GM12878 (cell line): ENCODE data around the gene FADS3. TPM values are rescaled to one million over a fixed set of nuclear protein-coding genes. Genes with fewer than 3 reads are reported as not detected.

Experiments used
- ATAC-seq: fragments of 200-7000 bp; cut with Tn5 transposase; 3 replicates; pipeline ENCODE4 v1.9.1; 2020; ENCODE audit warnings: mild to moderate bottlenecking, moderate library complexity
- BruUV-seq: library from RNA; stranded (reverse); fragments of 400-500 nt; replicated peaks from 2 replicates; lab custom pipeline; 2021; lab: Mats Ljungman, UMichigan
- CTCF ChIA-PET: fragments of 300-600 bp; sonication (Branson Sonifier 250); formaldehyde crosslinking; extraction: SDS; loops from one replicate; lab custom pipeline; 2021; ENCODE audit warnings: inconsistent platforms; lab: Yijun Ruan, JAX
- POLR2A ChIA-PET: fragments of 350-600 bp; formaldehyde crosslinking; extraction: SDS; loops from one replicate; lab custom pipeline; 2021; ENCODE audit warnings: inconsistent platforms; lab: Charles Lee
- RAD21 ChIA-PET: fragments of 300-600 bp; sonication (Branson Sonifier 250); formaldehyde crosslinking; loops from one replicate; lab custom pipeline; 2023; ENCODE audit warnings: antibody characterized with exemption; ENCODE audit not compliant: unreplicated experiment; lab: Charles Lee
- SMC1A ChIA-PET: fragments of 300-600 bp; sonication (Branson Sonifier 250); formaldehyde crosslinking; loops from one replicate; lab custom pipeline; 2023; ENCODE audit not compliant: unreplicated experiment, uncharacterized antibody; lab: Charles Lee
- DNase-seq: peaks from one replicate; pipeline ENCODE4 v3.0.0-alpha.2; 2011; ENCODE audit warnings: low read depth, low spot score
- FAIRE-seq: peaks from 3 replicates; lab custom pipeline; 2011; peaks lifted over from hg19 to GRCh38; lab: Jason Lieb, UNC
- H2AFZ ChIP-seq: 2 replicates; pipeline ENCODE4 v1.6.0; 2011; ENCODE audit warnings: low read depth, low read length, control low read depth; ENCODE audit not compliant: control insufficient read depth
- H3K27ac ChIP-seq: 2 replicates; pipeline ENCODE4 v1.5.1; 2011; ENCODE audit warnings: control low read depth; ENCODE audit not compliant: control insufficient read depth, insufficient read depth
- H3K27me3 ChIP-seq, 2 experiments: replicated peaks in 1 of 2; 2 replicates each; pipeline versions ENCODE4 v1.6.0 to v1.6.1; 2011; ENCODE audit warnings: low read length in 1 of 2; ENCODE audit not compliant: control insufficient read depth in 2 of 2, insufficient read depth in 2 of 2
- H3K36me3 ChIP-seq, 2 experiments: 2 replicates each; pipeline ENCODE4 v1.5.1; 2011; ENCODE audit warnings: low read length in 1 of 2; ENCODE audit not compliant: control insufficient read depth in 2 of 2, insufficient read depth in 2 of 2
- H3K4me1 ChIP-seq: 2 replicates; pipeline ENCODE4 v1.6.1; 2011; ENCODE audit warnings: mild to moderate bottlenecking, low read length, moderate library complexity, mixed read lengths; ENCODE audit not compliant: control insufficient read depth, insufficient read depth
- H3K4me2 ChIP-seq: 2 replicates; pipeline ENCODE4 v1.6.0; 2011; ENCODE audit warnings: control low read depth; ENCODE audit not compliant: control insufficient read depth, insufficient read depth
- H3K4me3 ChIP-seq: fragments of 200-600 bp; sonication (generic); 2 replicates; pipeline ENCODE4 v1.5.1; 2016
- H3K79me2 ChIP-seq: 2 replicates; pipeline ENCODE4 v1.6.0; 2011; ENCODE audit warnings: low read length; ENCODE audit not compliant: control insufficient read depth, insufficient read depth
- H3K9ac ChIP-seq: 2 replicates; pipeline ENCODE4 v1.8.0; 2011; ENCODE audit warnings: low read length, control low read depth, mixed read lengths; ENCODE audit not compliant: control insufficient read depth, insufficient read depth
- H3K9me3 ChIP-seq: replicated peaks from 3 replicates; pipeline ENCODE4 v1.5.1; 2011; ENCODE audit warnings: mild to moderate bottlenecking, low read length; ENCODE audit not compliant: control insufficient read depth, insufficient read depth
- H4K20me1 ChIP-seq: 2 replicates; pipeline ENCODE4 v1.6.0; 2011; ENCODE audit not compliant: control insufficient read depth, insufficient read depth
- BMI1 ChIP-seq: fragments of 450-650 bp; IDR thresholded peaks from 2 replicates; pipeline ENCODE4 v1.6.1; 2016; ENCODE audit warnings: mild to moderate bottlenecking, moderate library complexity, borderline replicate concordance
- CHD2 ChIP-seq: IDR thresholded peaks from 2 replicates; pipeline ENCODE4 v1.6.1; 2011; ENCODE audit warnings: low read depth, low read length, improper control_type of control experiment, borderline replicate concordance
- HCFC1 ChIP-seq: fragments of 150-350 bp; IDR thresholded peaks from 2 replicates; pipeline ENCODE4 v1.6.1; 2014; ENCODE audit warnings: low read length
- HDGF ChIP-seq: fragments of 450-650 bp; IDR thresholded peaks from 2 replicates; pipeline ENCODE4 v1.6.1; 2016; ENCODE audit warnings: antibody characterized with exemption
- HSF1 ChIP-seq: fragments of 150-350 bp; IDR thresholded peaks from 2 replicates; pipeline ENCODE4 v1.6.1; 2014; ENCODE audit warnings: mild to moderate bottlenecking, low read depth, low read length
- IKZF2 ChIP-seq, 2 experiments: fragments of 450-650 bp; IDR thresholded peaks; 2 replicates each; pipeline ENCODE4 v1.6.1; 2017; ENCODE audit warnings: mild to moderate bottlenecking in 2 of 2, moderate library complexity in 2 of 2
- IRF4 ChIP-seq: IDR thresholded peaks from 2 replicates; pipeline ENCODE4 v1.6.1; 2011; ENCODE audit warnings: low read depth, low read length
- KDM1A ChIP-seq: fragments of 200-600 bp; sonication (generic); IDR thresholded peaks from 2 replicates; pipeline ENCODE4 v1.6.1; 2016; ENCODE audit warnings: borderline replicate concordance
- MLLT1 ChIP-seq: fragments of 450-650 bp; IDR thresholded peaks from 2 replicates; pipeline ENCODE4 v1.6.1; 2016; ENCODE audit warnings: mild to moderate bottlenecking
- NBN ChIP-seq: fragments of 450-650 bp; IDR thresholded peaks from 2 replicates; pipeline ENCODE4 v1.6.1; 2016
- POLR2AphosphoS2 ChIP-seq: IDR thresholded peaks from 2 replicates; pipeline ENCODE4 v1.6.1; 2011; ENCODE audit warnings: low read depth, mild to moderate bottlenecking, low read length, improper control_type of control experiment, moderate library complexity
- PRDM15 ChIP-seq: fragments of 450-650 bp; formaldehyde crosslinking; IDR thresholded peaks from 2 replicates; pipeline ENCODE4 v1.4.0; 2020; ENCODE audit warnings: mild to moderate bottlenecking, moderate library complexity
- RUNX3 ChIP-seq: IDR thresholded peaks from 2 replicates; pipeline ENCODE4 v1.6.1; 2012; ENCODE audit warnings: low read length, inconsistent platforms
- SMAD5 ChIP-seq: IDR thresholded peaks from 2 replicates; pipeline ENCODE4 v1.6.1; 2016; ENCODE audit warnings: antibody characterized with exemption, low read depth
- SPI1 ChIP-seq: IDR thresholded peaks from 2 replicates; pipeline ENCODE4 v1.6.1; 2011; ENCODE audit warnings: low read depth, mild to moderate bottlenecking, low read length, moderate library complexity, borderline replicate concordance; ENCODE audit not compliant: insufficient read depth
- YY1 ChIP-seq: IDR thresholded peaks from 2 replicates; pipeline ENCODE4 v1.6.1; 2011; ENCODE audit warnings: low read depth, mild to moderate bottlenecking, low read length
- ZSCAN29 ChIP-seq: fragments of 450-650 bp; IDR thresholded peaks from 2 replicates; pipeline ENCODE4 v1.6.1; 2017; ENCODE audit warnings: mild to moderate bottlenecking, moderate library complexity
- WGBS: methylation state at CpG from one replicate; pipeline ENCODE4 v1.1.6; 2016; ENCODE audit warnings: low lambda C conversion rate; ENCODE audit not compliant: insufficient replicate concordance, insufficient coverage; ENCODE audit errors: missing lambda C conversion rate; 5-methylcytosine and 5-hydroxymethylcytosine counted together
- in situ Hi-C: fragments of 300-500 bp; cut with MboI; formaldehyde crosslinking; loops from 9 replicates; pipeline ENCODE4 v1.14.3; 2018; ENCODE audit warnings: mixed read lengths
- intact Hi-C: fragments of 100-400 bp; cut with micrococcal nuclease; formaldehyde crosslinking; loops from one replicate; pipeline ENCODE4 v1.14.2; 2022; ENCODE audit not compliant: unreplicated experiment
- polyA plus RNA-seq, 11 experiments: library from polyadenylated mRNA; depleted of rRNA in 4 of 11; unstranded in 6 of 11; stranded (reverse) in 5 of 11; fragments of >200 nt; fragmentation: Nextera tagmentation in 4 of 11; fragmentation: Illumina TruSeq in 1 of 11; extraction: Ambion mirVana in 4 of 11; extraction: Trizol in 1 of 11; gene quantifications; 1 replicate in 1 of 11; 2 replicates in 10 of 11; pipeline versions ENCODE4 v1.2.1 to v1.2.3, GENCODE V29; 2011 to 2016; ENCODE audit warnings: inconsistent platforms in 2 of 11, missing spikeins in 2 of 11, low read depth in 1 of 11
- total RNA-seq, 4 experiments: library from RNA; depleted of rRNA in 3 of 4; stranded (reverse); fragments of >200 nt in 3 of 4; fragmentation: Illumina TruSeq in 1 of 4; extraction: Trizol in 1 of 4; gene quantifications; 2 replicates each; pipeline versions ENCODE4 v1.2.1 to v1.2.3, GENCODE V29; 2013 to 2021

Gene FADS3
- total and polyA plus RNA-seq, 10 of the 15 experiments (the other 5 are each of a cell fraction or from before 2014, with no cell fraction given) = 0.23 to 8.1 (median 4.2) TPM

GRCh38 chr11:61826930-61827570, 64.3 kb downstream of the FADS3 start:
- intact Hi-C loops = loop anchor here (1.0 to 5.0 kb wide), 2 partner anchors 11 to 140 kb away; partner anchors contain the start of gene FTH1

More at GRCh38 chr11:61826930-61827570, 64.3 kb downstream of the FADS3 start:
- H2AFZ ChIP-seq = peak overlapping the region; percentile 87
- H3K4me3 ChIP-seq = peak overlapping the region; percentile 100
- no peaks in the 10 kb centered on the region for H4K20me1 ChIP-seq
- in situ Hi-C loops = no loop called here
- ATAC-seq (peak; percentile 27), FAIRE-seq (no peak)
- ChIA-PET RAD21 (interaction anchor here (5.2 to 6.9 kb wide), 2 partner anchors 10 to 29 kb away, joined by 48 to 51 read pairs; partner anchors contain the start of gene FADS1), POLR2A (interaction anchor here (0.6 to 6.9 kb wide), 7 partner anchors 9 to 72 kb away, joined by 3 to 167 read pairs (median 5); partner anchors contain the start of genes FADS1, FEN1 and TMEM258), CTCF (interaction anchor here (1.6 to 9.7 kb wide), 3 partner anchors 11 to 281 kb away, joined by 5 to 75 read pairs (median 56); partner anchors contain the start of gene FADS1)
- peaks cover 52% of the 10 kb centered on the region for H3K79me2 ChIP-seq
- H3K36me3 ChIP-seq = peaks cover 0 to 4% of the 10 kb centered on the region in 2 experiments; a peak in 1 of 4 replicates
- WGBS = 4% methylated on average over 23 of the region's 23 CpGs
- peak overlapping the region; percentile 95 for H3K27ac ChIP-seq
- BruUV-seq = TSS peak; percentile 88
- peaks cover 12% of the 10 kb centered on the region for H3K4me1 ChIP-seq
- peak overlapping the region; percentile 95 for H3K9ac ChIP-seq
- TF ChIP-seq IRF4 (no peak), SMAD5 (0 out of 2 replicates have a peak, but pooled peaks have one; percentile 17), HCFC1 (no peak), SPI1 (peak; percentile 49; the same call in 1 of the 2 replicates), RUNX3 (peak; percentile 60; the same call in 1 of the 2 replicates), HSF1 (no peak), MLLT1 (peak; percentile 30), PRDM15 (CRISPR knock-in tag) (0 out of 2 replicates have a peak, but pooled peaks have one; percentile 24), CHD2 (0 out of 2 replicates have a peak, but pooled peaks have one; percentile 23), IKZF2 (IDR thresholded peaks at IDR 0.05) (no peak), YY1 (peak; percentile 84), KDM1A (no peak), ZSCAN29 (0 out of 2 replicates have a peak, but pooled peaks have one; percentile 30), NBN (peak; percentile 18), BMI1 (no peak), POLR2AphosphoS2 (peak; percentile 42; the same call in 1 of the 2 replicates), HDGF (peak; percentile 39; the same call in 1 of the 2 replicates)
- TF ChIP-seq, all 136 proteins: peak for 11
- no peak for DNase-seq
- SMC1A ChIA-PET = interaction anchor here (0.6 to 6.2 kb wide), 4 partner anchors 10 to 488 kb away, joined by 3 to 67 read pairs (median 3); partner anchors contain the start of gene FADS1
- H3K9me3 ChIP-seq = no peaks in the 10 kb centered on the region
- H3K27me3 ChIP-seq = no peaks in the 10 kb centered on the region
- H3K4me2 ChIP-seq = peak overlapping the region; percentile 93
